OCI-LY1 (cell line): ENCODE results near the gene BTG3.

Source experiments
- H2AFZ ChIP-seq: fragments of 200-600 bp; sonication (generic), shearing (Covaris generic); 2 replicates; pipeline ENCODE4 v1.6.0; 2014; ENCODE audit warnings: antibody characterized with exemption, mild to moderate bottlenecking, low read length
- H3F3A ChIP-seq: fragments of 200-600 bp; sonication (generic), shearing (Covaris generic); 2 replicates; pipeline ENCODE4 v1.6.0; 2014; ENCODE audit warnings: mild to moderate bottlenecking, antibody characterized with exemption, low read length, moderate library complexity; ENCODE audit not compliant: insufficient read depth
- H3K27ac ChIP-seq: fragments of 200-600 bp; sonication (generic); 2 replicates; pipeline ENCODE4 v1.5.1; 2014; ENCODE audit warnings: low read length, mixed run types, mild to moderate bottlenecking, low read depth; ENCODE audit not compliant: poor library complexity, severe bottlenecking
- H3K27me3 ChIP-seq: fragments of 200-600 bp; sonication (generic); 2 replicates; pipeline ENCODE4 v1.6.0; 2014; ENCODE audit warnings: antibody characterized with exemption, mild to moderate bottlenecking, low read length, moderate library complexity; ENCODE audit not compliant: insufficient read depth
- H3K36me3 ChIP-seq: fragments of 200-600 bp; sonication (generic); 2 replicates; pipeline ENCODE4 v1.6.1; 2014; ENCODE audit warnings: mild to moderate bottlenecking, antibody characterized with exemption, low read length, moderate library complexity, mixed read lengths; ENCODE audit not compliant: insufficient read depth
- H3K4me1 ChIP-seq: fragments of 200-600 bp; sonication (generic); 2 replicates; pipeline ENCODE4 v1.5.1; 2014; ENCODE audit warnings: mild to moderate bottlenecking, low read length, moderate library complexity; ENCODE audit not compliant: insufficient read depth, severe bottlenecking
- H3K4me2 ChIP-seq: fragments of 200-600 bp; sonication (generic), shearing (Covaris generic); 2 replicates; pipeline ENCODE4 v1.6.1; 2014; ENCODE audit warnings: low read length
- H3K4me3 ChIP-seq: fragments of 200-600 bp; sonication (generic); 2 replicates; pipeline ENCODE4 v1.5.1; 2014; ENCODE audit warnings: low read length, low read depth, mild to moderate bottlenecking, mixed read lengths; ENCODE audit not compliant: poor library complexity, severe bottlenecking
- H3K79me2 ChIP-seq: fragments of 200-600 bp; shearing (Covaris generic); 2 replicates; pipeline ENCODE4 v1.6.1; 2016; ENCODE audit warnings: mixed run types, low read length, mixed read lengths; ENCODE audit not compliant: insufficient read depth
- H3K9ac ChIP-seq: fragments of 200-600 bp; sonication (generic), shearing (Covaris generic); 2 replicates; pipeline ENCODE4 v1.6.1; 2014; ENCODE audit warnings: mild to moderate bottlenecking, low read length, mixed read lengths
- H3K9me2 ChIP-seq: fragments of 200-600 bp; sonication (generic), shearing (Covaris generic); 2 replicates; pipeline ENCODE4 v1.6.1; 2014; ENCODE audit warnings: low read depth, mild to moderate bottlenecking, low read length, mixed read lengths
- H3K9me3 ChIP-seq: fragments of 200-600 bp; shearing (Covaris generic); 2 replicates; pipeline ENCODE4 v1.6.1; 2014; ENCODE audit warnings: low read length, mixed read lengths
- H4K20me1 ChIP-seq: fragments of 200-600 bp; sonication (generic), shearing (Covaris generic); 2 replicates; pipeline ENCODE4 v1.6.0; 2016; ENCODE audit warnings: mild to moderate bottlenecking, low read length; ENCODE audit not compliant: insufficient read depth
- CTCF ChIP-seq: fragments of 200-600 bp; sonication (generic), shearing (Covaris generic); IDR thresholded peaks from 2 replicates; pipeline ENCODE4 v1.5.1; 2017; ENCODE audit warnings: mild to moderate bottlenecking, antibody characterized with exemption, low read length, moderate library complexity, mixed read lengths
- EZH2 ChIP-seq: fragments of 200-600 bp; sonication (generic), shearing (Covaris generic); IDR thresholded peaks from 2 replicates; pipeline ENCODE4 v1.8.0; 2017; ENCODE audit warnings: borderline replicate concordance, mixed run types, mild to moderate bottlenecking, antibody characterized with exemption, low read length, moderate library complexity, mixed read lengths

Gene BTG3

DNA sequence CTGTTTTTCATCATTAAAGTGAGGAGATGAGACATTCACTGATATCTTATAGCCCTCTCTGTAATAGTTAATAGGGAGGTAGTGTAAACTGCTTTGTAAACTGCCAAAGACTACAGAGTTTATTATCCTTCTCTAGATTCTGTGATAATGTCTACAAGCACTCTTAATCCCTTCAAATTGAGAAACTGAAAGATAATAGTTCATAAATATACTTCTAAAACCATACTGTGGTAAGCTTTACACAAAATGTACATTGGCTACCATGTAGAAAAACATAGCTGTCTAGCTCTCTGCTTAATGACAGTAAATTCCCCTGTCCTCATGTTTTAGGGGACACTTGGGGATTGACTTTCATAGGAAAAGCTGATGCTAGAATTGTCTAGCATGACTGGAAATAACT is 60.3 kb downstream of the BTG3 start:
- Histone ChIP-seq H3K9me2 (no peaks in the 10 kb centered on the region), H4K20me1 (no peaks in the 10 kb centered on the region), H3K36me3 (no peaks in the 10 kb centered on the region), H3K4me3 (no peak overlapping the region), H3F3A (no peaks in the 10 kb centered on the region), H3K9me3 (no peaks in the 10 kb centered on the region), H3K79me2 (no peaks in the 10 kb centered on the region), H3K27me3 (no peaks in the 10 kb centered on the region), H3K27ac (no peak overlapping the region), H3K4me1 (no peaks in the 10 kb centered on the region), H2AFZ (no peak overlapping the region), H3K4me2 (no peak overlapping the region), H3K9ac (no peak overlapping the region)
- TF ChIP-seq EZH2 (no peak), CTCF (no peak)

DNA sequence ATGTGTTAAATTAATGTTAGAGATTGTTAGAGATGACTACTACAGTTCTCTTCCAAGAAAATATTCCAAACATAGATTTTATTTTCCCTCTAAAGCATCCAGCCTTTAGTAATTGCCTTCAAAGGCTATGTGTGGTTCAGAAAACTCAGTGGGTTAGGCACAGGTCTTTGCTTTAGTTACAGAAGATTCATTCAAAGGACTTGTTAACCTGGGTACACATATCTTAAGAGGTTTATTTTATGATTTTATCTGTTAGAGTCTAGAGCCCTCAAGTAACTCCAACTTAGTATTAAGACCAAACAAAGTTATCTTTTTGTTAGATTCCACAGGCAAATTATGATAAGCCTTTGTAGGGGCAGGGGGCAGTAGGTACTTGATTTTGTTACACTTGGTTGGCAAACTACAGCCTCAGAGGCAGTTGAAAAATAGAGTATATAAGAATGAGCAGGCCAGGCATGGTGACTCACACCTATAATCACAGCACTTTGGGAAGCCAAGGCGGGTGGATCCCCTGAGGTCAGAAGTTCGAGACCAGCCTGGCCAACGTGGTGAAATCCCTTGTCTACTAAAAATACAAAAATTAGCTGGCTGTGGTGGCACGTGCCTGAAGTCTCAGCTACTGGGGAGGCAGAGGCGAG is 61.9 kb downstream of the BTG3 start:
- Histone ChIP-seq H3K79me2 (no peaks in the 10 kb centered on the region), H4K20me1 (no peaks in the 10 kb centered on the region), H3K4me3 (no peak overlapping the region), H3K27ac (no peak overlapping the region), H3K4me2 (no peak overlapping the region), H2AFZ (no peak overlapping the region), H3K9me2 (no peaks in the 10 kb centered on the region), H3K27me3 (no peaks in the 10 kb centered on the region), H3K36me3 (no peaks in the 10 kb centered on the region), H3K4me1 (no peaks in the 10 kb centered on the region), H3K9ac (no peak overlapping the region), H3K9me3 (no peaks in the 10 kb centered on the region), H3F3A (no peaks in the 10 kb centered on the region)
- TF ChIP-seq CTCF (no peak), EZH2 (no peak)

- Histone ChIP-seq H3K9me3 (no peaks in the 10 kb centered on the region), H3K79me2 (no peaks in the 10 kb centered on the region), H3K4me3 (no peak overlapping the region), H2AFZ (no peak overlapping the region), H3K27ac (no peak overlapping the region), H3K4me2 (no peak overlapping the region), H3F3A (no peaks in the 10 kb centered on the region), H3K36me3 (no peaks in the 10 kb centered on the region), H3K9ac (no peak overlapping the region), H3K27me3 (no peaks in the 10 kb centered on the region), H3K9me2 (no peaks in the 10 kb centered on the region), H4K20me1 (no peaks in the 10 kb centered on the region), H3K4me1 (no peaks in the 10 kb centered on the region)
- TF ChIP-seq EZH2 (no peak), CTCF (no peak)
Measured at GRCh38 chr21:17548262-17548661, 64.4 kb downstream of the BTG3 start.
